ENCODE measurements around the gene GIPC2. TPM values are rescaled to one million over a fixed set of nuclear protein-coding genes. Genes with fewer than 3 reads are reported as not detected.

The GIPC2 gene
- total and polyA plus RNA-seq, 9 of the 15 experiments (the other 6 are each of a cell fraction or from before 2014, with no cell fraction given): 0.01 to 0.05 (median 0.04) TPM; not detected in 3

- Histone ChIP-seq H3K4me1 (replicated peaks in 1 of 2; ENCODE audit: control insufficient read depth in 2 of 2, insufficient read depth in 2 of 2, low read length in 2 of 2) (peaks cover 0 to 16% of the 10 kb centered on the region in 2 experiments; a peak in 3 of 5 replicates), H4K20me1 (replicated peaks; ENCODE audit: control insufficient read depth, insufficient read depth, low read length) (no peaks in the 10 kb centered on the region), H2AFZ (ENCODE audit: low read depth, low read length) (no peak overlapping the region), H3K27me3 (ENCODE audit: control insufficient read depth in 2 of 2, insufficient read depth in 2 of 2, low read length in 2 of 2) (no peaks in the 10 kb centered on the region), H3K9ac (ENCODE audit: insufficient read depth in 1 of 2, low read depth in 2 of 2, low read length in 2 of 2) (no peak overlapping the region), H3K4me3 (no peak overlapping the region), H3K4me2 (ENCODE audit: insufficient read depth, low read length) (no peak overlapping the region), H3K9me1 (ENCODE audit: control insufficient read depth, insufficient read depth, low read length) (no peaks in the 10 kb centered on the region), H3K79me2 (ENCODE audit: control insufficient read depth, insufficient read depth, low read length) (no peaks in the 10 kb centered on the region), H3K9me3 (replicated peaks; ENCODE audit: control insufficient read depth, insufficient read depth, low read depth, low read length) (0 out of 2 replicates have a peak, but pooled peaks cover 1% of the 10 kb centered on the region), H3K27ac (ENCODE audit: extremely low read depth, low read depth, low read length) (no peak overlapping the region), H3K36me3 (ENCODE audit: control insufficient read depth, insufficient read depth, low read length) (no peaks in the 10 kb centered on the region)
- FAIRE-seq (no peak), ATAC-seq (no peak), DNase-seq (ENCODE audit: extremely low read depth in 1 of 4, low spot score in 3 of 4) (no peak)
- TF ChIP-seq ATF3 (IDR thresholded peaks at IDR 0.05): peak; percentile 70
- TF ChIP-seq ATF3 (CRISPR knock-in tag; conservative IDR thresholded peaks at IDR 0.05): no peak
- TF ChIP-seq DEAF1 (CRISPR knock-in tag; IDR thresholded peaks at IDR 0.05): no peak
- TF ChIP-seq ATF7 (IDR thresholded peaks at IDR 0.05): peak; percentile 19; the same call in 1 of the 2 replicates
- intact Hi-C loops (cut with micrococcal nuclease): loop anchor here (10.0 kb wide), 1 partner anchor 76 kb away; the partner anchor contains the start of gene FUBP1
- POLR2A ChIA-PET: no interaction called here
- CTCF ChIA-PET (ENCODE audit: low intra/inter-chr PET ratio): no interaction called here
- BruUV-seq (replicated peaks): no TSS peak
- in situ Hi-C loops (cut with MboI): no loop called here
- 91% methylated on average over 2 of the region's 2 CpGs for WGBS (ENCODE audit: insufficient coverage, low coverage, missing lambda C conversion rate)
Measured at GRCh38 chr1:78051005-78051404, 5.2 kb downstream of the GIPC2 start.

All from K562 (cell line).